GM19324 (cell line): ENCODE data around the gene ANO2.

ENCODE experiments used
- ATAC-seq: cut with Tn5 transposase; IDR thresholded peaks from one replicate; pipeline ENCODE4 v1.9.1; 2021; ENCODE audit warnings: mild to moderate bottlenecking, moderate library complexity; ENCODE audit not compliant: unreplicated experiment, low FRiP score

ANO2 gene

DNA sequence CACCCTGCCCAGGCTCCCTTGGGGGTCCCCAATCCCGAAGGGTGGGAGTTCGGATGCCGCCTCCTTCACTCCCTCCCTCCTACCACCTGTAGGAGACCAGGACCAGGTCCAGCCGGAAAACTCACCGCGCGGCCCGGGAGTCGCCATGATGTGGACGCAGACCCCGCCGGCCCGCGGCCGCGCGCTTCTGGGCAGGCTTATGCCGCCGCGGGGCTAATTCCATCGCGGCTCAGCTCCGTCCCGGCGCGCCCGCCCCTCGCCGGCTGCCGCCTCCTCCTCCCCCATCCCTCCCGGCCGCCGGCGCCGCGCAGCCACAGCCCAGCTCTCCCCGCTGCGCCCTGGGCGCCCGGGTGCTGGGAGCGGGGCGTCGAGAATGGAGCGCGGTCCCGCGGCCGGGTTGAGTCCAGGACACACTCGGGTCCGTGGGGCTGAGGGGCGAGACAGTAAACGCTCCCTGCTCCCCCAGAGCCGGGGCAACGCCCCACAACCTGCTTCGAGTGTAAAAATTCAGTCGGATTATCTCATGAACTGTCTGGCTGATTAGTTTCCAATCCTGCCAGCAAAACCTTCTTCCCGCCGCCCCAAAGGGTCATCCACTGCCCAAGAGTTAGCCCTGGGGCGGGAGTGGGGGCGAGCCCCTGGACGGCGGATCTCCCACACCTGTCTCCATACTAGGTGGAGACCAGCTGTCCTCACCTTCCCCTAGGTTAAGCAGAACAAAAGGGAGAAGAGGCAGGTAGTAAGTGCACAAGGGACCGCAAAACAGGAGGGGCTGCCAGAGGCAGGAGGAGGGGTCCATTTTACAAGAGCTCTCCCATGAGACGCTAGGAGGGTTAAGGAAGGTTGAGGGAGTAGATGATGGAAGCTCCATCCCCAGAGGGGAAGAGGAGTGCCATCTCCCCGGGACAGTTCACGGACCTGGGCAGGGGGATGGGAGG lies at the start of gene ANO2:
ANO2 (minus strand) TSS at position 189 of the 938 bp plus-strand sequence; CDS start at position 147, 42 bp downstream.
- ATAC-seq, result no peak

DNA sequence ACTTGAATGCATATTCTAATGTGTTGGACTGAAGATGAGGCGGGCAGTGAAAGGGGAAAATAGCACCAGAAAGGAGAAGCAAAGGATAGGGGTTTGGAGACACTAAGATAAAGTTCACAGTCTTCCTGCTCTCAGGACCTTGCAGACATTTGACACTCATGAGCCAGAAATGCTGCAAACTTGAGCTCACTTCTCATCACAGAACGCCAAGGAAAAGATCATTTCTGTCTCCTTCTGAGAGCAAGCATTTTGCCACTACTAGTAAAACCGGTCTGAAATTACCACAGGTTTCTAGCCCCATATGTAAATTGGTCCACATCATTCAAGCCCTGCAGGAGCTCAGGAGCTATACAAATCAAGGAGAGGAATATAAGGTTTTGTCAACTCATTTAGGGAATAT lies 44.6 kb upstream of the ANO2 start:
- ATAC-seq, result no peak

DNA sequence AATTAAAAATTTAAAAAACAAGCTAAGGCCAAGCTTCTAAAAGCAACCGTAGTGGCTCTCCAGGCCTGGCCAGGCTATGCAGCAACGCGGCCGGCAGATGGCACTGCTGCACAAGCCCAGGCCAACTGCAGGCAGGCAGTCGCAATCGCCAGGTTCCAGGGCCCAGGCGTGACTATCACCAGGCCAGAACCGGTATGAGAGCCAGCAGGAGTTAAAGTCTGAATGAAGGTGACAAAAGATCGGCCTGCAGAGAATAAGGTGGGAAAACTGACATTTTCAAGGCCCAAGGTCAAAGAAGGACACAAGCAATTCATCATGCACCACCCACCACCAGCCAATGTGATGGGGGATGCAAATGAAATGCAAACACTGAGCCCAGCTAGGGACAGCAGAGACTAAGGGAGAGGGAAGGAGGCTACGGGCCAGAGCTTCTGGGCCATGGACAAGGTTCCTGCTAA lies 43.6 kb upstream of the ANO2 start:
- peak; percentile 60 for ATAC-seq

DNA sequence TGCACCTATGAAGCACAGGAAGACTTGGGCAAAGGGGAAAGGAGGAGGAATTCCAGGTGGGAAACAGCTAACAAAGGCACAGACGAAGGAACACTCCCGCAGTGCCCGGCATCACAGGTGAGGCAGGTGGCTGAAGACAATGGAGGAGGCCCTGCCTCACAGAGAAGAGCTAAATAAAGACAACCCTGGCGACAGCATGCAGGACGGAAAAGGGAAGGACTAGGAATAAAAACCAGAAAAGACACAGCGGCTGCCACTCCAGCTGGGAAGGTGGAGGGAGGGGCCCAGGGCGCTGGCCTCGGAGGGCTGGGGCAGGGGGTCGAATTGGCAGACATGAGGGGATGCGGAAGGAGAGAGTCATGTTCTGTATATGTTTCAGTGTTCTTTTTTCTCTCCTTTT lies 43.0 kb upstream of the ANO2 start:
- ATAC-seq, result no peak

DNA sequence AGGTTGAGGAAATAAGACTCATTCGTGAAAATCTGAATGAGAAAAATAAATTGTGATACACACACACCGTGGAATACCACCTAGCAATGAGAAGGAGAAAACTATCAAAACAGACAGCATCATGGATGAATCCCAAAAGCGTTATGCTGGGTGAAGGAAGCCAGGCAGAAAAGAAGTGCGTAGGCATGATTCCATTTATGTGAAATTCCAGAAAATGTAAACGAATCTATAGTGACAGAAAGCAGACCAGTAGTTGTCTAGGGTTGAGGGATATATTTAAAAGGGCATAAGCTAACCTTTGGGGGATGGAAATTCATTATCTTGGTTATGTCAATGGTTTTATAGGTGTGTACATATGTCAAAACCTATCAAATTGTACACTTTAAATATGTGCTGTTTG lies 42.5 kb upstream of the ANO2 start:
- ATAC-seq, result no peak

DNA sequence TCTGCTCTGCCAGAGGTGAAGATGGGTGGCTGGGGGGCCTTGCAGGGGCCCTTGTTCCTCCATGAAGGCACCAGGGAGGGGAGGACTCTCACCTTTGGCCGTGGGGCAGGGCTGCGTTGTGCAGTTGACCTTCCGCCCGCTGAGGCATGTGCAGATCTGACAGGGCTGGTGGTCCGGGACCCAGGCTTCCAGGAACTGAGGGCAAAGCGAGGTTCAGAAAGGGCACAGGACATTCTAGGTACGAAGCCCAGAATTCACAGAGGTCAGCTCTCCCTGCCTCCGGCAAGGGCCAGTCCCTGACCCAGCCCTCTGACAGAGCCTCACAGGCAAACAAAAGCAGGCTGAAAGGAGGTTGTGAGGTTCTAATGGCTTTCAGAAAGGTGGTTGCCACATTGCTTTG lies 40.4 kb upstream of the ANO2 start:
- ATAC-seq, result no peak

DNA sequence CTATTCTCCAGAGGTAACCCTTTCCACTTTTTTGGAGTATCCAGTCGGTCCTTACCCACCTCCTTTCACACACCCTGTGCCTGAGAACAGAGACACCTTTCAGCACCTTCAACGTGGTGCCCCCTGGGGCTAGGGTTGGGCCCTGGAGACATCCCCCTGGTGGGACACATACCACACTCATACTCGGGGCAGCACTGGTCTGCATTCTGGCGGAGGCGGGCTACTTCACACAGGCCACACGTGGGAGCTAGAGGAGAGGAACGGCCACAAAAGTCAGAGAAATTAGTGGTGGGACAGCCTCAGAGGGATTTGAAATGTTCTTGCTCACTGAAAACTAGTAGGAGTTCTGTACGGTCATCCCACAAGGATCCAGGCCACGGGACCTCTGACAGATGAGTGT lies 39.8 kb upstream of the ANO2 start:
- ATAC-seq, result no peak

DNA sequence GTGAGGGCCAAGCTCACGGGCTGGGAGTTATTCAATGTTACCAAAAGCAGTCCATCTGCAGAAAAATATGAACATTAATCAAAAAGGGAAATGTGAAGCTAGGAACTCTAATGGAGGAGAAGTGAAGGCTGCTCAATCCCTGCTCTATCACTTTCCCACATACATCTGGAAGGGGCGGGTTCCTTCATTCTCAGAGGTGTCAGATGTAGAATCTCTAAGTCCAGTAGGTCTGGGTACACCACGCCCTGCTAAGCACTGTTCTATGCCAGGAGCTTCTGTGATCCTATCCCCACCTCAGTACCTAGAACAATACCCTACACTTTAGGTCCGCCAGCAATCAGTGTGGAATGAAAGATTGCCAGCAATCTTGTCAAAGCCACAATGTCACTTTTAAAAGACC lies 37.0 kb upstream of the ANO2 start:
- ATAC-seq, result no peak

DNA sequence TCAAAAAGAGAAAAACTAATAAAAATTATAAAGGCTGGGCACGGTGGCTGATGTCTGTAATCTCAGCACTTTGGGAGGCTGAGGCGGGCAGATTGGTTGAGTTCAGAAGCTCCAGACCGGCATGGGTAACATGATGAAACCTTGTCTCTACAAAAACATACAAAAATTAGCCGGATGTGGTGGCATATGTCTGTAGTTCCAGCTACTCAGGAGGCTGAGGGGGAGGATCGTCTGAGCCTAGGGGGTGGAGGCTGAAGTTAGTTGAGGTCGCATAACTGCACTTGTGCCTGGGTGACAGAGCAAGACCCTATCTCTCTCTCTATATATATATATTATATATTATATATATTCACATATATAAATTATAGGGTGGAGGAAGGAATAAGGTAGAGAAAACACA lies 32.5 kb upstream of the ANO2 start:
- ATAC-seq, result no peak

DNA sequence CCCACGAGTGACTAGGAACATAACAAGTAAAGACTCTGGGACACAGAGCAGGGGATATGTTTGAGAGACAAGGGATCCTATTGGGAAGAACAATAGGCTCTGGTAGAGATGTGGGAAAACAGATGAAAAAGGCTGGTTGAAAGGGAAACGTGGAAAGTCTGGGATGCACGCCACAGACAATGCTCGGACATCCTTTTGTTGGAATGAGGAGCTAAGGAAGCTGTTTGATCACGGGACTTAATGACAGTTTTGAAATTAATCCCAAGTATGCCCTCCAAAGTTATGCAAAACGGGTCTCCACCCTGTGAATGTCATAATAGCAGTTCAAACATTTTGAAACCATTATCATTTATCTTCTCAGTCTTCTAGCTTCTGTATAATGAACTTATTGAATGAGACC lies 31.7 kb upstream of the ANO2 start:
- ATAC-seq, result no peak

DNA sequence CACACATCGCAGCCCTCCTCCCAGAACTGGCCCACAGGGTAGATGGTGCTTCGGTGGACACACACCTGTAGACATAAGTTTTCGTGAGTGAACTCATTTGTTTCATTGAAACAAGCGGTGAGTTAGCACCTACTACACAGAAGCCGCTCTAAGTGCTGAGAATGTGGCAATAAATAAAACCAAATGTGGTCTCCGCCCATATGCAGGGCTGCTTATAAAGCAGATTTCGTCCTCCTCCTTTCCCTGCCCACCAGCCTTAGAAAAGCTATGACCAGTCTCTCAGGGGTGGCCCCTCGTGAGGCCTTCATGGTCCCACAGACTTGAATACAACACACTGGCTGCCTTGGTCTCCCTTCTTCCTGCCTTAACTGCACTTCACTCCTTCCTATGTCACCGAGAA lies 31.1 kb upstream of the ANO2 start:
- no peak for ATAC-seq

DNA sequence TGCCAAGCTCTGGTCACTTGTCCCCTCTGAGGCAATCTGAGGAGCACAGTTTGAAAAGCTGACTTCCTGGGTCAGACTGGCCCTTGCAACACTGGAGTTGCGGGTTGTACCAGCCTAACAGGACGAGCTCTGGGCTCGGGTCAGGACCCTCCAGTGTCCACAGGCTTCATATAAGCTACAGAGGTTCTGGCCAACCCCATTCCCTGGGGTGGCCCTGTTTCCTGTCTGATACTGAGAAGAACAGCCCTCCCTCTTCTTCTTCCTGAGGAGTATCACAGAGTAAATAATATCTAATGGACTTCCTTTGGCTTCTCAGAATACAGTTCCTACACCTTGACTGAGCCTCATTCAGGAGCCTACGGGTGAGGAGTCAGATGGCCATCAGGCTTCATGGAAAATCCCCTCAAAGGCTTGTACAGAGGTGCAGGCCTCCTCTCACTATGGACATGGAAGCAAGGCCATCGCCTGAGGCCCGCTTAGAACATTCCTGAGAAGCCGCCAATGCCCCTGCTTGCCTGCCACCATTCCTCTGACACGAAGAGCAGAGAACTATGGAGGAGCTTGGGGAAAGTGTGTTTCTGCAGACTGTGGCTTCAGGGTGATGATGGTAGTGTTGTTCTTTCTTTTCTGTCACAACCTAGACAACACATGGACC lies 28.5 kb upstream of the ANO2 start:
- ATAC-seq, result no peak

DNA sequence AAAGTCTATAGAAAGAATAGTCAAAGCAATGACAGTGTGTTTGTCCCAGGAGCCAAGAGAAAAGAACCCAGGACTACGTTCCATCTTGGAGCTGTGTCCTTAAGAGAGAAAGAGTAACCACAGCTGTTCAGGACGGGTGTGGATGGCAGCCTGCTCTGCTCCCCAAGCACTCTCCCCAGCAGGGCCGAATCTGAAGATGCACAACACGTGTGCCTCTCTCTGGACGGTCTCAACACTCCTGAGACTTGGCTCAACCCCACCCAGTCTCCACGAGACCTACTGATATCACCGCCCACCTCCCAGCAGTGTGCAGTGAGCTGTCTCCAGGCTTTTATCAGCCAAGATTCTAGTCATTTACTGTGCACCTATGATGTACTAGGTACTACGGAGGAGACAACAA lies 27.3 kb upstream of the ANO2 start:
- no peak for ATAC-seq

DNA sequence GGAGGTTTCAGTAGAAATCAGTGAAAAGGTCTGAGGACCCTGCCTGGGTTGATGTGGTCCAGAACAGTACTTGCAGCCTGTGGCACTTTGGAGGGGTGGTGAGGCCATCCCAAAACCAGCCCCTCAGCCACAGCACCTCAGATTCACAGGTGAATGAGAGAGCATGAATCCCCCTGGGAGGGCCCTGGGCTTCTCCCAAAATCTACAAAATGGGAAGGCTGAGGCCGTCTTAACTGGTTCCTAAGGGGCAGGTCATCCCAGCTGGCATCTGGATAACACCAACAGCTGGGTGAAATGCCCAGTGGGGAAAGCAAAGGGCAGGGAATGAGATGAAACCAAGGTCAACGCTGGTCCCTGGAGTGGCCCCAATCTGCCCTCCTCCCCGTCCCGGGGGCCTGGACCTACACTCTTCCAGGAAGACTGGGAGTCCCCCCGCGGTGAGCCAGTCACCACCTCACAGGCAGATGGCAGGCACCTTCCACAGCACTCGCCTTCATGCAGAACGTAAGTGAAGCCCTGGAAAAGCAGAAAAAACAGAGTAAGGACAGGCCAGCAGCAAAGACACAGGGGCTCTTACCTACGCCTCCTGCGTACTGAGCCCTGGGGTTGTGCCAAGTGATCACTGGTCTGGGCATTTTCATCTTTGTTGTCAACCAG lies 26.3 kb upstream of the ANO2 start:
- ATAC-seq, result no peak

DNA sequence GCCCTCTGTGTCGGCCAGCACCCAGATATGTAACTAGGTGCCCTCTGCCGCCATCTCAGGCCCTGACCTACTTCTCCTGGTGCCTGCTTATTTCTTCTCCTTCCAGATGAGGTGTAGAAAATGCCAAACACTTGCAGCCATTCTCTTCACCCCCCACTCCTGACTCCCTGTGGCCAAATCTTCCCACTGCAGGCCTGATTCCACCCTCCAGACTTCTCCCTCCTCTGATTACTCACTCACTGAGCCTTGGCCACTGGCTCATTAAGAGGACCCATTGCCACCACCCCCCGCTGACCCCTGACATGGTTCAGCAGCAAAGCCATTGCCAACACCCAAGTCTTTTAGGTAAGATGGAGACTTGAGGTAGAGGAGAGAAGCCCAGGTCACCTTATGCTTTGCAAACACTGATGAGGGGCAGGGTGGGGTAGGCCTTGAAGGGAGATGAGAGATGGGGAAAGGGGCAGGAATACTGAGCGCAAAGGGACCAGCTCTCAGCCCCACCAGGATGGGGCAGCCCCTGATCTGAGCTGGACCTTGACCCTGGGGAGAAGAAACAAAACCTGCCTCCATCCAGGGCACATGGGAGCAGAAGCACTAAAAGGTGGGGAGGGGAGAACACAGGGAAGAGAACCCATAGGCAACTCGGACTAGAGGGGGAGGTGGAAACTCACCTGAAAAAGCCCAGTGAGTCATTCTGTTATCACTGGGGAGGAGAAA lies 25.1 kb upstream of the ANO2 start:
- ATAC-seq, result no peak

DNA sequence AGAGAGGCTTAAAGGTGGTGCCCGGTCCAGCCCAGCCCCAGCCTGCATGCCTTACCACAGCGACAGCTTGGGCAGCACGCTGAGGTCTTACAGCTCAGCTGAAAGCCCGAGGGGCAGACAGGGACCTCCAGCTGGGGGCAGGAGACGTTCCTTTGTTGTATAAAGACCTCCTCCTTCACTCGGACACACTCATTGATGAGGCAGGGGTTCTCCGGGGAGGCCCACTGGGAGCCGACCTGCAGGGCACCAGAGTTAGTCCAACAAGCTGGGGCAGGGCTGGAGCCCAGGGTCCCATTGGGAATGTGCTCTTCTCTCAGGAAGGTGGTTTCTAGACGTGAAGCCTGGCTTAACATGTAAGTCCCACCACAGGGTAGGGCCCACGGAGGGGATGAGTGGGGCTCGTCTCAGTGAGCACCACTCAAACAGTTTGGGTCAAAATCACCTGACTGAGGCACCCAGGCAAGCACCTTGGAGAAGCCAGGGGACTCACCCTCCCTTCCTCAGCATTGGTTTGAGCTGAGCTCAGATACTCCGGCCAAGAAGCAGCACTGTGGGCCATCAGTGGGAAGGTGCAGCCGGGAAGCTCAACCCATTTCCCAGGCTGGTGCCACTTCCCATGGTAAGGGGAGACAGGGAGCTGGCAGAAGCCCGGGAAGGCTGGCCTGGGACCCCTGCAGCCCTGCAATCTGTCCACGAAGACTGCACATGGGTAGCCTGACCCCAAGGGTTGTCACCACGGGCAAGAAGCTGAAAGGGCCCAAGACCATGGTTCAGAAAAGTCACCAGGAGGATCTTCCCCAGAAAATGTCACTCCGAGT lies 24.3 kb upstream of the ANO2 start:
- no peak for ATAC-seq

DNA sequence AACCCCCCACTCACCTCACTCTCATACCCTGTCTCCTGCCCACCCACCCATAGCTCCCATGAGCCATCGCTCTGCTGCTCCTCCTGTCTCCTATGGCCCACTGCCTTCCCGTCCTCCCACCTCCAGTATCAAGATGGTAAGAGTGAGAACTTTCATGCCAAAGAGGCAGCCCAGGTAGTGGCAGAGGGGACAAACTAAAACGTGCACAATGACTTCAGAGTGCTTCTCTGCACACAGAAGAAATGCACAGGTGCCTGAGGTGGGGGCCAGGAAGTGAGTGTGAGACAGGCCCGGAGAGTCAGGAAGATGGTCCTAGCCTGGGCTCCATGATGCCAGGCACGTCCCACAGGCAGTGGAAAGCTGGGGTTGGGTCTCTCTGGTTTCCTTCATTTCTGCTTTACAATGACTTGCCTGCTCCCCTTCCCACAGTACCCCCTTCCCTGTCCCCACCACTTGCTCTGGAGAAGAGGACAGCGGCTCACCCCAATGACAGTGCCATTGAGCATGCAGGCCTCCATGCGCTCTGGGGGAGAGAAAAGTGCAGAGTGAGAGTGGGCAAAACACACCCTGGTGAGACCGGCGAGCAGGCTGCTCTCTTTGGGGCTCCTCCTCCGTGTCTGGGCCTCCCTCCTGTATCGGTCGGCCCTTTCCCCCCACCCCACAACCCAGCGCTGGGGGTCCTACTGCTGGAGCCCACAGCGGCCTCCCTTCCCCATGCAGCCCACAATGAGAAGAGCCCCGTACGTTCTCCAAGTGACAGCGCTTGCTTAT lies 22.8 kb upstream of the ANO2 start:
- no peak for ATAC-seq

DNA sequence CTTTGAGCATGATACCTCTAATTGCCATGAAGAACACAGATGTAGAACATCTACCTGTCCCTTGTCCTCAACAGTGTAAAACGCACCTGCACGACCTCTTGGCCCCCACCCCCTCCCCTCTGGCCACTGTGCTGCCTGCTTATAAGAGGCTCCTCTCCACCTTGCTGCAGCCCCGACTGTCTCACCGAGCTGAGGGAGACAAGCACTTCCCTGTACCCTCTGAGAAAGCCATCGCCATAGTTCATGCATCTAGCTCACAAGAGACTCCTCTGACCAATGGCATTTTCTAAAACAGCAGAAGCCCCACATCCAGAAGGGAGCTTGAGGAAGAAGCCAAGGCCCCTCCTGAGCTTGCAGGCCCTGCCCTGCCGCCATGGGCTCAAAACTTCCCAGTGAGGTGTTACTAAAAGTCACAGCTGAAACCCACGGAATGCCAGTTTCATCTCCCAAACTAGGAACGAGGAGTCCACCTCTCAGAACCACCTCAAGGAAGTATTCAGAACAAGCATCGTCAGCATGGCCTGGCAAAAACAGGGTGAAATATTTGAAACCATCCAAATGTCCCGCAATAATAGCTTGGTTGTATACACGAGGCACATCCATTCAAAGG lies 21.5 kb upstream of the ANO2 start:
- ATAC-seq, result no peak

DNA sequence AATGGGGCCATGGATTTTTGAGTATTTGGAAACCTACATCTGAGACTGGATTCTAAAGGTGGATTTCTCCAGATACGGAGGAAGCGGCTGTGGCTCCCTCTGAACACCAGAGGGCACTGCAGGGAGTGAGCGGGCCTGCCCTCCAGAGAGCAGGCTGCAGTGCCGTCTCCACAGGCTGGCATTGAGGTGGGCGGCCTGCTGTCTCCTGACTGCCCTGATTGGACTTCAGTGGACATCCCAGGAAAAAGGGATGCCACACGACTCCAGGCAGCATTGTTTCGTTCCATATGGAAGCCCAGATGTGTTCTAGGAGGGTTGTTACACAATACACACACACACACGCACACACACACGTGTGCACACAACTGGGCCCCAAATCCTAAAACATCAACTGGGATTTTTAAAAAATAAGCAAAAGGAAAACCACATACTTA lies 20.9 kb upstream of the ANO2 start:
- no peak for ATAC-seq
